Central memory CD4-positive, alpha-beta T cell (primary cell): ENCODE results near the gene LPP.

Experiments
- DNase-seq: peaks from one replicate; pipeline ENCODE4 v3.0.0; 2022

The LPP gene

DNA sequence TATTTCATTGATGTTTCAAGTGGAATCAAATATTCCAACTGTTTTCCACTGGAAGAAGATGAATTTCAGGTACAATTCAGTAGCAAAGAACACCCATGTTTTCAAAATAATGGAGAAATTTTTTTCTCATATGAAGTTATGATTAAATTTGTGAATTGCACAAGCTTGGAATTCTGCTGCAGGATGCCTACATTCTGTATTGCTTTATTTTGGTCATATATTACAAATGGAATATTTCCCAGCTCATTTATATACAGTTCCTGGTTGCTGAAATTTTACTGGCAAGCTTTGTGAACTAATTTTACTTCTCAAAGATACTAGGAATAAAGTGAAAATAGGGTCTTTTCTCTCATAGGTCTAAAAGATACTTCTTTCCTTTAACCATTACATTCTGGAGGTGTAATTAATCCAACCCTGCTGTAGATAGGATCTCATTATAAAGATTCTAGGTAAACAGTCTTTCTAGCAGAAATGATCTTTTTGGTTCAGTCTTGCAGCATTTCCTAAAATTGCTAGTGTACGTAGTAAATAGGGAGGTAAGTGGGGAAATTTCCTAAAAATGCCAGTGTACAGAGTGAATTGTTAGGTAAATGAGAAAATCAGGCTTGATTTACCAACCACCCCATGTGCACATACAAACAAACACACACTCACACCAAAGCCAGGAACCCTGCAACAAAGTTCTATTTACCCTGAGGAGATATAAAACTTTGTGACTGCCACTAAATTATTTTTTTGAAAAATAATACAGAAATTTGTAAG lies 624.3 kb downstream of the LPP start:
- DNase-seq: no peak

DNA sequence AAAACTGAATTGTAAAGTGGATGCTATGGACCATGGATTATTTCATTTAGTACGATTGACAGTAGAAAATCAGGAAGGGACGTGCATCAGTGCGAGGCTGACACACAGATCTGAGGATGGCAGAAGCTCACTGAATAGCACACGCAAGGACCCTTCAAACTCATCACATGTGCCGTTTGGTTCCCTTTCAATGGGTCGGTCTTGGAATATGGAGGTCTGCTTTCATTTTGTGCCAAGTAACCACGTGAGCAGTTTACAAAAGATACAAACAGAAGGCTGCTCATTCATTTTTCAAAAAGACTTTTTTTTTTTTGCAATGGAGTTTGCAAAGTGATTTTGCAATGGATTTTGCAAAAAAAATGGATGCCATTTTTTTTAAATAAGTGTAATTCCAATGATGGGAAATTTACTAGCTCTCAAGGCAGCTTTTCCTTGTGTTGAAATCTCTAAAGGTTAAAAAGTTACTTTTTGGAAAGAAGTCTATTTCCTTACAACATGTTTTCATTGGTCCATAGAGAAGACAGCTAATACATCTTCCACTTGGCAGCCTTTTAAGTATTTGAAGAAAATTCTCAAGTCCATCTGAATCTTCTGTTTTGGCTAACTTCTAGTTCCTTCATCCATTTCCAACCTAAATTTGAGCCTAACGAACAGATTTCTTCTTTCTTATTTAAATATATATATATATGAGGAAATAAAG lies 625.5 kb downstream of the LPP start:
- no peak for DNase-seq

DNA sequence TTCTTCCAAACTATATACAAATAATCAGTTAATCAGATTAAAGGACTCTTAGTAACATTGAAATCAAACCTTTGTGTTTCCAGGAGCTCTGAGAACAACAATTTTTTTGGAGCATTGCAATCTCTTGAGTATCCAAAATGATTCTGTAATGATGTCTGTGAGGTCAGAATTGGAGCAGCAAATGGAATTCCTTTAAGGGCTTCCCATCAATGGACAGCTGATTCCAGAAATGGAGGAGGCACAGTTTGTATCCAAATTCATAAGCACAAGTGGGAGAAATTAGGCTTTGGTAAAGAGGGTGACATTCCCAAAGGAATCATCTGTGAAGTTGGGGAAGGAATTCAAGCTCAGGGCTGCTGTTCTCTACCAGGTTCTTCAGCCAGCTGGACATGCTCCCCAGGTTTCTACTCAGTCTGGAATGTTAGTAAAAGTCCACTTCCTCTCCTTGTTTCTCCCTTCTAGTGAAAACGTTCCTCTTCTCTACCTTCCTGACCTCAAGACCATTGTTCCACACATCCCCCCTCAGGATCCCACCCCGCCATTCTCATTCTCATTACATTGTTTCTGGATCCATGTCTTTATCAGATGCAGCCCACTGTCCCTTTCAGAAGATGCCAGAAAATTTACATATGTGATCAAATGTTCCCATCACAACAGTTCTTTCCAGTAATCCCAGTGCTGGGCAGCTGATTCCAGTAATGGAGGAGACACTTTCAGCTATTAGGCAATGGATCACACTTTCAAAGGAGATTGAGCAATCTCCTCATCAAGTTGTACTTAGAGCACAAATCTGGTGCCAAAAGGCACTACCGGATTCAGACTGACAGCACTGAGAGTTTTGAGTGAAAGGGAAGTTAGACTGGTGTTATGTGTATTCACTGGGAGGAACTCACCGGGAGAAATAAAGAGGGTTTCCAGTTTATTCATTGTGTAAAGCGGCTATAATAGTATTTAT lies 626.5 kb downstream of the LPP start:
- no peak for DNase-seq

DNA sequence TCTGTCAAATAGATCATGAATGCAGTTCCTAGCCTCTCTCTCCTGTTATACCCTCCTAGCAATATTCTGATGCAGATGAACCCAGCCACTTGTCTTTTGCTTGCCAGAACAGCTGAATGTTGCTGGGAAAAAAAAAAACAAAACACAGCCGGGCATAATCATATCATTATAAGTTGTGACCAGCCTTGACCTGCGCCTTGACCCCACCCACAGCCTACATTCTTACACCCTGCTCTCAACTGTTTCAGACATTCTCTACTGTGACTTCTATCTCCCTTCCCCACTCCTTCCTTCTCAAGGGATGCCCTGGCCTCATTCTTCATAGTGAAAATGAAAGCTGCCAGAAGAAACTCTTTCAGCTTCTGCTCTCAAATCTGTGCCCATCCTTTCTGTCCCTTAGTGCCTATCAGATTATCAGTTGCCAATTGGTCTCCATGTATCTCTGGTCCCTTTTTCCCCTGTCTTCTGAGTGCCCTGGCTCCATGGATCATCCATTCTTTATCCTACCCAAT lies 628.7 kb downstream of the LPP start:
- no peak for DNase-seq

DNA sequence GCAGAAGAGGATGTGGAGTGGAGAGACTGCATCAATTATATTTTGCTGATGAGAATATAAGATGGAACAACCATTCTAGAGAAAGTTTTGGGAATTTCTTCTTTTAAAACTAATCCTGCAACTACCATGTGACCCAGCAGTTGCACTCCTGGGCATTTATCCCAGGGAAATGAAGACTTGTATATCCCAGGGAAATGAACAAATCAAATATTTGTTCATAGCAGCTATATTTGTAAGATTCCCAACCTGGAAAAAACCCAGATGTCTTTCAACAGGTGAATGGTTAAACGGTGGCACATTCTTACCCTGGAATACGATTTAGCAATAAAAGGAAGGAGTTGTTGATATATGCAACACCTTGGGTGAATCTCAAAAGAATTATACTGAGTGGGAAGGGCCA lies 632.5 kb downstream of the LPP start:
- no peak for DNase-seq

DNA sequence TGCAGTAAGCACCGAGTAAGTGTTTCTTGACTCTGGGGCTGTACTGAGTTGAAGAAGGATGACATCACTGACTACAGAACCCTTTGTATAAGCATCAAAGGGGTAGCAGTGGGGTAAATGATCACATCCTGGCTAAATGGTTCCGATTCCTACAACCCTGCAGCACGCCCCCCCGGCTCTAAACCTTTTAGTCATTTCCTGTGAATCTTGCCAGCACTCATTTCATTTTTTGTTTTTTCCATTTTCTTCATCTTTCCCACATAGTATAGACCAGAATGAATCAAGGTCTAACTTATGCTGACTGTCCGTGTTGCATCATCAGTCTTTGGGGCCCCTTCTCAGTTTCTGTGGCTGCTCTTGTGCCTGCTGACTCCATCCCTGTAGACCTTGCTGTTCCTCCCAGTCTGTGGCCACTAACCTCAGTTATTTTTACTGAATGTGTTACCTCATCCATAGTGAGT lies 634.7 kb downstream of the LPP start:
- DNase-seq: peak; percentile 43

DNA sequence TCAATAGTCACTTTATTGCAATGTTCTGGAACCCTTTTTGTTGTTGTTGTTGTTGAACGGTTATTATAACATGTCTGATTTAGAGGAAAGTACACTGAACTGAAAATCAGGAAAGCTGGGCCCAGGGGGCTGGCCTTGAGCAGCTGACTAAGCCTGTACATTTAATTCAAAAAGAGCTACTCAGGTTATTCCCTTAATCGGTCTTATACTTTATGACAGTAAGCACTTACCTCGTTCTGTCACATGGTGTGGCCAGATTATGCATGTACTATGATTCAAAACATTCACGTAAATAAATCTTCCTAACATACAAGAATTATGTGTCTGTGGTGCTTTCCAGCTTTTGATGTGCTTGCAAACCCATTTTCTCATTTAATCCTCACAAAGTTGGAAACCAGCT lies 635.3 kb downstream of the LPP start:
- no peak for DNase-seq

DNA sequence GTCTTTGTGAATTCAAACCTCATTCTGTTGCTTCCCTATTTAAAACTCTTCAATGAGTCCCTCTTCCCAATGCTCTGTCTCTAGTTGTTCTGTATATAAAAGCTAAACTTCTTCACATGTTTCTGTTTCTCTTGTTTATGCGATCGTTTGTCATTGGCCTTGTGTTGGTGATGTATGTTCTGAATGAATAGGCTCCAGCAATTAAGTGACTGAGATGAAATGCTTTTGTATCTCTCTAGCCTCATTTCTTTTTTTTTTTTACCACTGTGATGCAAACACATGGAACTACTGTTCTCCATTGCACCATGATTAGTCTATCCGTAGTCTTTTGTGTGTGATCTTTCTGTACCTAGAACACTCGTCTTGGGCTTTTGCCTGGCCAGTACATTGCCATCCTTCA lies 637.4 kb downstream of the LPP start:
- DNase-seq: no peak

DNA sequence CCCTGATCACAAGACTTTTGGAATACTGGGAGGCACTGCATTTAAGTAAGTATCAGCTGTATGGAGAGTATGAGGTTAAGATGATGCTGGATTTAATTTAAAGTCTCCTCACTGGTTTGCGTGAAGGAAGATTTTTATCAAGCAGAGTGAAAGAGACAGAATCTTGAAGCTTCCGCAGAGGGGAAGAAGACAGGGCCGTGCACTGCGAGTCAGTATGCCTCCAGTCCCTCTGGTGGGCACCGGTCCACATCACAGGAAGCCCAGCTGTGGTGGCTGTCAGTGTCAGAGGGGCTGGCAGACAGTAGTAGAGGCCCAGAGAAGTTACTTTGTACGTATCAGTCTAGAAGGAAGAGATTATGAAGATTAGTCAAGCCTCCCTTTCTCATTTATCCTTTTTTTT lies 638.8 kb downstream of the LPP start:
- DNase-seq: no peak

DNA sequence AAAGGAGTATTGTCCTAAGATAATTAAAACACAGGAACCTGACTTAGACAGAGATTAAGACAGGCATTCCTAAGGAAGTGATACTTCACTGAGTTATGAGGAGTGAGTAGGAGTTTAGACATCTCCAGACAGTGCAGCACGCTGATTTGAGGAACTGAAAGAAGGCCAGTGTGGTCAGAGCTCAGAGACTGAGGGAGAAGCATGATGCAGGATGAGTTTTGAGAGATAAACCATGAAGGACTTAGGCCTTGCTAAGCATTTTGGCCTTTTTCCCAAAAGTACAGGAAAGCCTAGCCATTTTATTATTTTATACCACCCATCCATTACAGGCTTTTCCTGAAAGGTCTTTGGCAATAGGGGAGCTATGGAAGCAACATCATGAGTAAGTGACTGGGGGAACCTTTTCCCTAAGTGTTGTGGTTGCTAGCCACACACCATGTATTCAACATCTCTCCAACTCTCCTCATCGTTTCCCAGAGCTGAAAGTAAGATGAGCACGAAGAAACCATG lies 642.2 kb downstream of the LPP start:
- no peak for DNase-seq

DNA sequence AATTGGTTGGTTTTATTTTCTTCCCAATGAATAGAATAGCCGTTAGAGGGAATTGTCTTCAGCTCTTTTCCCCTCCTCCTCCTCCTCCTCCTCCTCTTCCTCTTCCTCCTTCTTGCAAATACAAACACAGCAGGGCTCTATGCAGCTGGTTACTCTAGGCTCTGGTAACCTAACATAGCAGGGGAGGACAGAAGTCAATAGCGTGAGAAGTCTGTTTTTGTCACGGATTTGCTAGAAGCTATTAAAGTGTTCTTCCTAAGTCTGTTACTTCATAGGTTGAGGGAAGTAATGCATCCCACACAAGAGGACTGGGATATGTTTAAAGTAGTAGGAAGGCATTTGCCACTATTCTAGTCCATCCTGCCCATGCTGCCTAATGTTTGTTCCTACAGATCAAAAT lies 643.1 kb downstream of the LPP start:
- DNase-seq: no peak

DNA sequence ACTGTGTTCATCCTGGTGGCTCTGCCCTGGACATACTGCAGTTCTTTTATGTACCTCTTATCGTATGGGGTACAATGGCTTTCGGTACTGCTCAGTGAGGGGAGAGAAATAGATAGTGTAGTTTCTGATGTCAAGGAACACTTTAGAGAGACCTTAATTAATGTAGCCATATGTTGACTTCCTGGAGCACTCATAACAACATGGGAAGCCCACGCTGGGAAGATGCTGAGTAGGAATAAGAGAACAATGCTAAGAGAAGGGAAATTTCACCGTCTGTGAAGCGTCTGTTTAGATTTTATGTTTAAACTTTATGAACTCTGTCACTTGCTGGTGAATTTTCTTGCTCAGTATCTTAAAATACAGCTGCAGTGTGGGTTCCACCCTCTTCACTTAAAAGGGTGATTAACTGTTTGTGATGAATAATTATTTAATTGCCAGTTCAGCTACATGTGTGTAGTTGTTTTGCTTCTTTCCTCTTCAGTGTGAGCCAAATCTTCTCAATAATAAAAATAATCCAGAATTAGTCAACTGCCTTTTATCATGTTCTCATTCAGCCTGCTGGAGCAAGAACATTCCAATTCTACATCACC lies 644.7 kb downstream of the LPP start:
- DNase-seq: no peak

DNA sequence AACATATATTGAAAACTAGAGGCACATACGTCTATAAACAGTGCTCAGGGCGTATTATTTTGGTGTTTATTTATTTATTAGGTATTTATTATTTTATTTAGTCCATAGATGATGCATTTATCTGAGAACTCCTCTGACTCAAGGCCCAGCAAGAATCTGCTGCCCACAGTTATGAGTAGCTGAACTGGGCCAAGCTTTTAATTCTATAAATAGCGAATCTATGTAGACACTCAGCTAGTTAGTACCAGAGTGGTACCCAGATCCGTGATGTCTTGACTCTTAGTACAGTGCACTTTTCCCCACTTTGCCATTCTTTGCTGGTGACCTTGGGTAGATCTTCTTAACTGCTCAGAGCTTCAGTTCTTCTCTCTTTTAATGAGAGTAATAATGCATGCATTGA lies 647.4 kb downstream of the LPP start:
- no peak for DNase-seq

DNA sequence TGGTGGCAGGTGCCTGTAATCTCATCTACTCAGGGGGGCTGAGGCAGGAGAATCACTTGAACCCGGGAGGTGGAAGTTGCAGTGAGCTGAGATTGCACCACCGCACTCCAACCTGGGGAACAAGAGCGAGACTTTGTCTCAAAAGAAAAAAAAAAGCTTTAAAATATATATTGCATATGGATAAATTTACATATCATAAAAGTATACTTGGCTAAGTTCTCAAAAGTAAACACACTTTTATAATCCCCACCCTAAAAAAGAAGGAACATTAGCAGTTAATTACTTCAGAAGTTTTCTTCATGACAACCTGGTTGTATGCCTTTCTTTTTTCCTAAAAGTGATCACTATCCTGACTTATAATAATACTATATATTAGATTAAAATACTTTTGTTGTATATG lies 648.7 kb downstream of the LPP start:
- no peak for DNase-seq

DNA sequence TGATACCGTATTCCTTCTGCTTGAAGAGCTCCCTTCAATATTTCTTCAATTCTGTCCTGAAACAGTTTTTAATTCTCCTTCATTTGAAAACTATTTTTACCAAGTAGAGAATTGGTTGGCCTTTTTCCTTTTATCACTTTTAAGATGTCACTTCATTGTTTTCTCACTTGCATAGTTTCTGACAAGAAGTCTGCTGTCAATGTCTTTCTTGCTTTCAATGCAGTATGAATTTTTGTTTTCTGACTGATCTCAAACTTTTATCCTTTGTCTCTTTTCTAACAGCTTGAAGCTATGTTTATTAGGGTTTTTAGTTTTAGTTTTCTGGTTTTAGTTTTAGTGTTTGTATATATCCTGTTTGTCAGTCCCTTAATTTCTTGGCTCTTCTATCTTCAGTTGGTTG lies 653.0 kb downstream of the LPP start:
- no peak for DNase-seq

DNA sequence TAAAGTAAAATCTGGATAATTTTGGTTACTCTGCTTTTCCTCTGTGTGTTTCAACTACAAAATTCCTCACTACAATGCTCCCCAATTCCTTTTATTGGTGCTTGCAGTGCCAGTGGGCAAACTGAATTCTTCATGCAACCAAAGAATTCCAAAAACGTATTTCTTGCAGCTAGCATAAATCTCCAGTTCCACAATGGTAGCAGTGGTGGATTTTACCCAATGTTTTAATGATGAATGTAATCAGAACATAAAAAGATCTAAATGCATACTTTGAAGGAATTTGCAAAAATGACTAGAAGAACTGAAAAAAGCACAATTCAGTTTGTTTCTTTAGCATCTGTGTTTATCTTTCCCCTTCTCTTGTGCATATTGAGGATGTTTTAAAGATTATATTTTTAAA lies 658.2 kb downstream of the LPP start:
- no peak for DNase-seq

DNA sequence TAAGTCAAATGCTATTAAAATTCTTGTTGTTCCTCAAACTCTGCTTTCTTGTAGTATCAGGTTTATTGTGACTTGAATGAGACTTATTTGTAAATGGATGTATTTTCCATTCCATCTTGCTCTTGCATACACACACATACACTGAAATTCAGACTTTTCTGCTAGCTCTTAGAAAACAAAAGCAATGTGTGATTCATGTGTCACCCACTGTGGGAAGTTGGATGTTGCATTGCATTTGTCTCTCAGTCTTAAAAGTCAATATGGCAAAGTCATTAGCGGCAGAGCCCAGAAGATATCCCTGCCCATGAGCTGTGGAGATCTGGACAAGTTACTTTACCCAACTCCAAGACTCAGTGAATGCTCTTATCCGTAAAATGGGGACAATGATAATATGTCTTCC lies 660.6 kb downstream of the LPP start:
- DNase-seq: no peak

DNA sequence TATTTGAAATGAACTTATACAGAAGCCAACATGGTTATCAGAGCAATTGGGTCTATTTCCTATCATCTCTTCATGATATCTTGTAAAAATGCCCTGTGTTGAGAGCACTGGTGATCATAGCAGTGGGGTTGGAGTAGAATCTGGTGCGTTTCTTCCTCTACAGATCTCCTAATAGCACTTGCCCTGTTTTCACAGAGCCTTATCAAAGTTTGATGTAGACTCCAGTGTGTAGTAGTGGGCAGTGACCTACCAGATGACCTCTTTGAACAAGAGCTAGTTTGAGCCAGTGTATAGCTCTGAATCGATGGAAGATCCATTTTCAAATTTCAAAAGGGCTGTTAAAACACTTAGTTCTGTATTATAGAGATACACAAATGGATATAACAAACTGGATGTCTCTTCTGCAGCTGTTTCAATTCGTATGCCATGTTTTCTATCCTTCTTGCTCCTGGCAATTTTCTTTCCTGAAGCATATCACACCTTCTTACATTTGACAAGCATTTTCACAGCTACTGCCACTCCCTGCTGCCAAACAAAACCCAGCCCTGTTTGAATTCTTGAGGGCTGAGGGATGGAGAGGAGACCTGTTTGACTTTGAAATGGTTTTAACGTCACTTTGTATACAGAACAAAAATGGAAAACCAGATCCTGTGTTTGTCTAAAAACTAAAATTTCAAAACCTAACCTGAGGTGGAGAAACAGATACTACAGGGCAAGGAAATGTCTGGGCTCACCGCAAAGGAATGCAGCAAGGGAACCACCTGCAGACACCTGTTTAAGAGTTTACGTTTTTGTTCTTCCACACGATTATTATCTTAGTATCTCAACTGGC lies 663.4 kb downstream of the LPP start:
- DNase-seq: no peak

DNA sequence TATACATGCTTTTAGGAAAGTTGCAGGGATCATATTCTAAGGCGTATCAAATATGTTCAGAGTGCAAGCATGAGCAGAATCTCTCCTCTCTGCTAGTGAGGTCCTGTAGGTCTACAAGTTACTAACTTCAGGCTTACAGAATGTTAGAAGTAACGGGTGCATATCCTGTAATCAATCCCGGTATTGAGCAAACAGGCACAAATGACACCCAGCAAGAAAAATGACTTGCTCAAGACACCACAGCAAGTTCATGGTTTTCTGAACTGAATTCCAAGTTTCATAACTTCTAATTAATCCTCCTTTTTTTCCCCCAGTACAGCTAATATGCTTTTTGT lies 663.9 kb downstream of the LPP start:
- DNase-seq: no peak

DNA sequence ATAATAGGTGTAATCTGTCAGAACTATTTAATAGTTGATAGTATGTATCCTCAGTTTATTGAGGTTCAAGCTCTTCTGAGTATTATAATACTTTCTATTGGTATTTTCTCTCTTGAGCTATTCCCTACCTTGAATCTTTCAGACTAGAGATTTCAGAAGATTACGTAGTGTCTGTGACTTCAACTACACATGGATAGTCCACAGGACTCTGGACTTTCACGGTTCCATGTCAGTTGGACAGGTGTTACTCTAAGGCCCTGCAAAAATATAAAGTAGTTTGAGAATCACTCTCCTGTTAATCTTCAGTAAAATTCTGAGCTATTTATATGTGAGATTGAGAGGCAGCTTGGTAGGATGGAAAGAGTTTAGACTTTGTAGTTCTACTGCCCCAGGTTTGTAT lies 664.3 kb downstream of the LPP start:
- DNase-seq: no peak

DNA sequence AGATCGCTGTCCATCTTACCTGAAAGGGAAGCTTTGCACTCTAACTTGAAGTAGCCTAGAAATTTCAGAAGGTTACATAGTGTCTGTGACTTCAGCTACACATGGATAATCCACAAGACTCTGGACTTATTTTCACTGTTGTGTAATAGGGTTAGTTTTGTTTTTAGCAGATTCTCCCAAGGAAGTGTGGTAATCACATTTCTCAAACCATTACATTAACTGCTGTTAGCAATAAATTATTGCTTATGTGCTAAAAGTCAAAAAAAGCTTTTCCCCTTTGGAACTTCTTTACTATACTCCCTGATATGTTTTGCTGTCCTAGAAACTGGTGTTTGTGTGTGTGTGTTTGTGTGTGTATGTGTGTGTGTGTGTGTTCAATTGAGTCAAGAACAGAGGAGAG lies 666.0 kb downstream of the LPP start:
- no peak for DNase-seq

DNA sequence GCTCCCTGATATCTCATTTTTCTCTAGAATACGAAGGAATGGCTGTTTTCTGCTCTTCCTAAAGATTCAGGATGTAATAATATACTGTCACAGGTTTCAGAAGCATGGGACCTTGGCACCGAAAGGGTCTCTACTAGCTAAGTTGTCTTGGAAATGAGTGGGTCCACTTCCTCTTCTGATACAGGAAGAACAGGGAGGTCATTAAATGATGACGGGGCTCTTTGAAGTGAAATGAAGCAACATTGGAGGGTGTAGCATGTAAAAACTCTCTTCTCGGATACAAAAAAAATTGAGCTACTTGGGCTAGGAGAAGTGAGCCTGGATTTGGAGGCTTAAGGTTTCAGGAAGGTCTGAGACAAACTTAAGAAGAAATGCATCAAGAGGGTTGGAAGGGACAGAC lies 668.0 kb downstream of the LPP start:
- DNase-seq: no peak
